ENCODE results near the gene FBXL20. TPM values are rescaled to one million over a fixed set of nuclear protein-coding genes. Genes with fewer than 3 reads are reported as not detected.

Gene FBXL20
- total RNA-seq, 1 experiment from 2014 or later, result 9.9 TPM

GRCh38 chr17:39208893-39209292, 192.5 kb downstream of the FBXL20 start:
- no peaks in the 10 kb centered on the region for H3K36me3 ChIP-seq (ENCODE audit: control insufficient read depth, insufficient read depth, low read length)
- no TSS peak for BruUV-seq (replicated peaks)
- ATAC-seq, result no peak; the same call in 1 of the 2 replicates
- no peak overlapping the region for H3K4me3 ChIP-seq (ENCODE audit: low read depth in 2 of 2, low read length in 2 of 2)
- no peaks in the 10 kb centered on the region for H3K9me3 ChIP-seq (ENCODE audit: control insufficient read depth, insufficient read depth, low read depth, low read length)
- ChIA-PET CTCF (interaction anchor here (0.5 kb wide), 1 partner anchor 233 kb away, joined by 4 read pairs; no protein-coding TSS in a partner anchor), POLR2A (no interaction called here)
- H3K27ac ChIP-seq (ENCODE audit: low read length), result no peak overlapping the region
- no peak for DNase-seq (ENCODE audit: low read depth, low spot score)
- peaks cover 5% of the 10 kb centered on the region; the same call in 1 of the 2 replicates for H3K4me1 ChIP-seq (ENCODE audit: control insufficient read depth, insufficient read depth, low read length)
- in situ Hi-C loops (cut with HindIII; ENCODE audit: low pct_unique_long_range_greater_than_20kb, low sequenced_read_pairs) (no loop called here), intact Hi-C loops (cut with micrococcal nuclease; ENCODE audit: unreplicated experiment) (no loop called here)
- H3K27me3 ChIP-seq (ENCODE audit: control insufficient read depth, insufficient read depth, low read length), result no peaks in the 10 kb centered on the region
- TF ChIP-seq SIN3A (IDR thresholded peaks at IDR 0.05; ENCODE audit: borderline replicate concordance, insufficient read depth, low read depth, low read length) (no peak), POLR2AphosphoS5 (IDR thresholded peaks at IDR 0.05; ENCODE audit: low read depth, low read length) (no peak), CTCF (IDR thresholded peaks at IDR 0.05) (no peak)

- peaks cover 5% of the 10 kb centered on the region; the same call in 1 of the 2 replicates for H3K4me1 ChIP-seq (ENCODE audit: control insufficient read depth, insufficient read depth, low read length)
- ATAC-seq (no peak), DNase-seq (ENCODE audit: low read depth, low spot score) (no peak)
- H3K36me3 ChIP-seq (ENCODE audit: control insufficient read depth, insufficient read depth, low read length), result no peaks in the 10 kb centered on the region
- H3K4me3 ChIP-seq (ENCODE audit: low read depth in 2 of 2, low read length in 2 of 2), result no peak overlapping the region
- intact Hi-C loops (cut with micrococcal nuclease; ENCODE audit: unreplicated experiment) (no loop called here), in situ Hi-C loops (cut with HindIII; ENCODE audit: low pct_unique_long_range_greater_than_20kb, low sequenced_read_pairs) (no loop called here)
- H3K9me3 ChIP-seq (ENCODE audit: control insufficient read depth, insufficient read depth, low read depth, low read length), result no peaks in the 10 kb centered on the region
- BruUV-seq (replicated peaks), result no TSS peak
- H3K27ac ChIP-seq (ENCODE audit: low read length), result no peak overlapping the region
- TF ChIP-seq SIN3A (IDR thresholded peaks at IDR 0.05; ENCODE audit: borderline replicate concordance, insufficient read depth, low read depth, low read length) (no peak), TCF7L2 (IDR thresholded peaks at IDR 0.05; ENCODE audit: low read depth, low read length) (no peak), POLR2AphosphoS5 (IDR thresholded peaks at IDR 0.05; ENCODE audit: low read depth, low read length) (no peak), REST (IDR thresholded peaks at IDR 0.05; ENCODE audit: insufficient read depth in 1 of 2, low read depth in 2 of 2, low read length in 1 of 2) (no peak), CTCF (IDR thresholded peaks at IDR 0.05) (no peak)
- POLR2A ChIA-PET, result no interaction called here
- no peaks in the 10 kb centered on the region for H3K27me3 ChIP-seq (ENCODE audit: control insufficient read depth, insufficient read depth, low read length)
- CTCF ChIA-PET, result interaction anchor here (2.7 kb wide), 1 partner anchor 37 kb away, joined by 26 read pairs; no protein-coding TSS in a partner anchor
These were observed 193.3 kb downstream of the FBXL20 start for GRCh38 chr17:39208136-39208535.
